Esophagus squamous epithelium (tissue), 5 donors: ENCODE results near the gene FARSA. TPM values are rescaled to one million over a fixed set of nuclear protein-coding genes. Genes with fewer than 3 reads are reported as not detected.

Experiments used
- DNase-seq: peaks from one replicate; lab custom pipeline; 2025; lab: John Stamatoyannopoulos, UW
- H3K27ac ChIP-seq, 4 donors: fragments of 200-600 bp; sonication (generic); one replicate each; pipeline ENCODE4 v1.5.1; 2016 to 2019; ENCODE audit warnings: mild to moderate bottlenecking in 1 of 4
- H3K27me3 ChIP-seq, 4 donors: fragments of 200-600 bp; sonication (generic); 1 replicate in 3 of 4; 2 replicates in 1 of 4; pipeline versions ENCODE4 v1.5.1 to v1.6.0; 2017 to 2021; ENCODE audit warnings: antibody characterized with exemption in 1 of 4
- H3K36me3 ChIP-seq, 3 donors: fragments of 200-600 bp; sonication (generic); one replicate each; pipeline ENCODE4 v1.5.1; 2016 to 2019
- H3K4me1 ChIP-seq, 3 donors: fragments of 200-600 bp; sonication (generic); one replicate each; pipeline ENCODE4 v1.5.1; 2017 to 2019
- H3K4me3 ChIP-seq, 4 donors: fragments of 200-600 bp; sonication (generic); 1 replicate in 3 of 4; 2 replicates in 1 of 4; pipeline ENCODE4 v1.5.1; 2016 to 2019; ENCODE audit warnings: mild to moderate bottlenecking in 2 of 4, moderate library complexity in 1 of 4
- H3K9me3 ChIP-seq, 3 donors: fragments of 200-600 bp; sonication (generic); one replicate each; pipeline ENCODE4 v1.5.1; 2016 to 2019
- POLR2A ChIP-seq, 4 donors: fragments of 450-650 bp; IDR thresholded peaks; one replicate each; pipeline ENCODE4 v1.6.1; 2017; ENCODE audit warnings: antibody characterized with exemption in 4 of 4, mild to moderate bottlenecking in 4 of 4, moderate library complexity in 3 of 4
- WGBS, 2 donors: methylation state at CpG; one replicate each; pipeline ENCODE4 v1.1.5; 2018; 5-methylcytosine and 5-hydroxymethylcytosine counted together
- intact Hi-C: fragments of 100-400 bp; cut with DNase I; formaldehyde crosslinking; loops from one replicate; pipeline ENCODE4 v1.15.0; 2022
- total RNA-seq, 4 donors: library from RNA; depleted of rRNA; stranded (reverse); fragments of >200 nt; gene quantifications; one replicate each; pipeline ENCODE4 v1.1.0, GENCODE V29; 2016
- TF ChIP-seq, protein P1 (sequence below), 6 experiments: fragments of 450-650 bp in 4 of 6; fragments of 200-600 bp in 2 of 6; sonication (generic) in 2 of 6; IDR thresholded peaks; one replicate each; pipeline ENCODE4 v1.5.1; 2016 to 2019; ENCODE audit warnings: antibody characterized with exemption in 6 of 6, mild to moderate bottlenecking in 4 of 6, moderate library complexity in 4 of 6
- donor health status: DM: yes; HTN: yes; CAD: no.

FARSA gene
- total RNA-seq, 4 donors from 2014 or later = 47.7 to 53.8 (median 51.0) TPM

DNA sequence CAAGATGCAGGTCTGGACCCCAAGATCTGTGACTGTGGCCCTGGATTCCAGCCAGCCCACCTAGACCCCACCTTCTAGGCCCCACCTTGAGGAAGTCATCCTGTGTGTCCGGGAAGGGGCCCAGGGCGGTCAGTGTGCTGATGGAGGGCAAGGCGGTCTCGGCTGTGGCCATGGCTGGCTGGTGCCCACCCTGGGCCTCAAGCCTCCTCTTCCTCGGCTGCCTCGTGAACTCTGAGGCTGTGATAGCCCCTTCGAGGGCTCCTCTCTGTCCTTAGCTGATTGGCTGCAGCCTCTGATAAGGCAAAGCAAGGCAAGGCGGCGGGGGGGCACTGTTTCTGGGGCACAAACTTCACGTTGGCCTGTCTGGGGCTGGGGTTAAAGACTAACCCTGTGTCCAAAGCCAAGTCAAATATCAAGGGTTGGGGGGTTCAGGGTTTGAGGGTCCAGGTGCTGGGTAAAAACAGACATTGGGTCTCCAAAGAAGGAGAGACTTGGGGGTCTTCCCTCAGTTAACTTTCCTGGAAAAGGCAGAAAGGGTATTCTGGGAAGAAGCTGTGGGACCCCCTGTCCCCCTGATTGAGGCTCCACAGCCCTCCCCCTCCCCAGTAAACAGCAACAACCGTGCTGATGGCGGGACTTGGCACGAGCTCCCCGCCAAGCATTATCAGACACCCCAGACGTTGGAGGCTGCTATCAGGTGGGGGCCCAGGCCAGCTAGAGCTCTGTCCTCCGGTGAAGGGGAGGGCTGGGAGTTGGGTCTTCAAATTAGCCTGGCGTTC, 46.4 kb downstream of the FARSA start, which contains the start of gene KLF1:
Gene KLF1 (minus strand): TSS at position 233 of the 779 bp plus-strand sequence. CDS start 61 bp downstream, at position 172.
- WGBS, 2 donors = 60 to 83% methylated on average over 1 to 11 of the region's 17 CpGs
- H3K27ac ChIP-seq = no peak within 1 kb of the TSS
- H3K4me1 ChIP-seq = peaks cover 14 to 38% (median 23%) of the 10 kb centered on the region in 3 donors
- DNase-seq = no peak
- H3K27me3 ChIP-seq = peaks cover 0 to 35% (median 0%) of the 10 kb centered on the region in 4 donors
- TF ChIP-seq, protein P1, sequence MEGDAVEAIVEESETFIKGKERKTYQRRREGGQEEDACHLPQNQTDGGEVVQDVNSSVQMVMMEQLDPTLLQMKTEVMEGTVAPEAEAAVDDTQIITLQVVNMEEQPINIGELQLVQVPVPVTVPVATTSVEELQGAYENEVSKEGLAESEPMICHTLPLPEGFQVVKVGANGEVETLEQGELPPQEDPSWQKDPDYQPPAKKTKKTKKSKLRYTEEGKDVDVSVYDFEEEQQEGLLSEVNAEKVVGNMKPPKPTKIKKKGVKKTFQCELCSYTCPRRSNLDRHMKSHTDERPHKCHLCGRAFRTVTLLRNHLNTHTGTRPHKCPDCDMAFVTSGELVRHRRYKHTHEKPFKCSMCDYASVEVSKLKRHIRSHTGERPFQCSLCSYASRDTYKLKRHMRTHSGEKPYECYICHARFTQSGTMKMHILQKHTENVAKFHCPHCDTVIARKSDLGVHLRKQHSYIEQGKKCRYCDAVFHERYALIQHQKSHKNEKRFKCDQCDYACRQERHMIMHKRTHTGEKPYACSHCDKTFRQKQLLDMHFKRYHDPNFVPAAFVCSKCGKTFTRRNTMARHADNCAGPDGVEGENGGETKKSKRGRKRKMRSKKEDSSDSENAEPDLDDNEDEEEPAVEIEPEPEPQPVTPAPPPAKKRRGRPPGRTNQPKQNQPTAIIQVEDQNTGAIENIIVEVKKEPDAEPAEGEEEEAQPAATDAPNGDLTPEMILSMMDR (IDR thresholded peaks at IDR 0.05) = no peak
- no peak for TF ChIP-seq POLR2A (IDR thresholded peaks at IDR 0.05)
- H3K36me3 ChIP-seq = no peaks in the 10 kb centered on the region
- H3K9me3 ChIP-seq = peaks cover 0 to 17% (median 14%) of the 10 kb centered on the region in 3 donors
- peak within 1 kb of the TSS in 3 of 4 donors; percentile 32 to 68 (median 52) for H3K4me3 ChIP-seq
- intact Hi-C loops = no loop called here

DNA sequence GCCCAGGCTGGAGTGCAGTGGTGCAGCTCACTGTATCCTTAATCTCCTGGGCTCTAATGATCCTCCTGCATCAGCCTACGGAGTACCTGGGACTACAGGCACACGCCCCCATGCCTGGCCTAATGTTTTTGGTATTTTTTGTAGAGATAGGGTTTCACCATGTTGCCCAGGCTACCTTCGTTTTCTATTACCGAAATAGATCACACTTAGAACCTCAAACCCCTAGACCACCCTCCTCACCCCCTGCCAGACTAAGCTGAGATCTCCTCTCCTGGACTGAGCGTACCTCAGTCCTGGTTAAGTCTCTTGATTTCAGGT, 46.9 kb downstream of the FARSA start:
- no peak overlapping the region for H3K27ac ChIP-seq
- H3K4me3 ChIP-seq = no peak overlapping the region
- TF ChIP-seq POLR2A (IDR thresholded peaks at IDR 0.05) = no peak
- TF ChIP-seq, protein P1 (IDR thresholded peaks at IDR 0.05) = no peak
- no peaks in the 10 kb centered on the region for H3K36me3 ChIP-seq
- intact Hi-C loops = no loop called here
- WGBS, 2 donors = 72 to 90% methylated on average over 5 of the region's 5 CpGs
- peaks cover 0 to 35% (median 0%) of the 10 kb centered on the region in 4 donors for H3K27me3 ChIP-seq
- DNase-seq = no peak
- peaks cover 9 to 38% (median 18%) of the 10 kb centered on the region in 3 donors for H3K4me1 ChIP-seq
- peaks cover 0 to 17% (median 14%) of the 10 kb centered on the region in 3 donors for H3K9me3 ChIP-seq

DNA sequence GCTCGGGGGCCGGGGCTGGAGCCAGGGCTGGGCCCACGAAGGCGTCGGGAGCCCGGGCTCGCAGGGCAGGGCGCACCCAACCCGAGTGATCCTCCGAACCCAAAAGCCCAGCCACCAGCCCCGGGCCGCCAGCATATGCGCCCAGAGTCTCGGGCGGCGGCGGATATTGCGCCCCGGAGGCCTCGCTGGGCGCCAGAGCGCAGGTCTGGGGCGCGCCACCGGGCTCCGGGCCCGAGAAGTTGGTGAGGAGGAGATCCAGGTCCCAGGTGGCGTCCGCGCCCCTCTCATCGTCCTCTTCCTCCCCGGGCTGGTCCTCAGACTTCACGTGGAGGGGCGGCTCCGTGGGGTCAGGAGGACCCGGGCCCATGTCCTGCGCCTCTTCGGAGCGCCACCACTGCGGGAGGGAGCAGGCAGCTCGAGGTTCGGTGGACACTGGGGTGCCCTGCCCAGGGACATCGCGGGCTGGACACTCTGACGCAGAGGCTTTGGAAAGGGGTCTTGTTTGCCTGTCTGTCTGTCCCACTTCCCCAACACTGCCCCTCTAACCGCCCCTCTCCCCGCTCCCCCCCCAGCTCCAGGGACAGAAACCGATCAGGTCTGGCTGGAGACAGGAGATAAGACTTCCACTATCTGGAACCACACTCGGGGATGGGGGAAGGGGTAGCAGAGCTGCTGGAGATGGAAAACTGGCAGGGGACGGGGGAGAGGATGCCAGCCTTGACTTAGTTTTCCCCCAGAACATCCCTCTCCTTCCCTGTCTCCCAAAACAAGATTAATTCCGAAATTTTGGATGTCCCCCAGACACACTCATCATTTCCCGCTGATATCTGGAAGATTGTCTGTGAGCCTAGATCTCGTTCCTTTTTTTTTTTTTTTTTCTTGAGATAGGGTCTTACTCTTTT, 47.5 kb downstream of the FARSA start:
- H3K4me3 ChIP-seq = peak overlapping the region; percentile 32 to 68 (median 44)
- H3K36me3 ChIP-seq = no peaks in the 10 kb centered on the region
- peak overlapping the region in 3 of 4 donors; percentile 30 to 76 (median 60) for H3K27ac ChIP-seq
- intact Hi-C loops = no loop called here
- 28 to 46% methylated on average over 7 to 8 of the region's 53 CpGs for WGBS, 2 donors
- DNase-seq = no peak
- H3K9me3 ChIP-seq = peaks cover 0 to 17% (median 14%) of the 10 kb centered on the region in 3 donors
- no peak for TF ChIP-seq POLR2A (IDR thresholded peaks at IDR 0.05)
- TF ChIP-seq, protein P1 (IDR thresholded peaks at IDR 0.05) = peak in 1 of 6 experiments; percentile 5
- peaks cover 5 to 35% (median 16%) of the 10 kb centered on the region in 3 donors for H3K4me1 ChIP-seq
- peaks cover 0 to 35% (median 0%) of the 10 kb centered on the region in 4 donors for H3K27me3 ChIP-seq

DNA sequence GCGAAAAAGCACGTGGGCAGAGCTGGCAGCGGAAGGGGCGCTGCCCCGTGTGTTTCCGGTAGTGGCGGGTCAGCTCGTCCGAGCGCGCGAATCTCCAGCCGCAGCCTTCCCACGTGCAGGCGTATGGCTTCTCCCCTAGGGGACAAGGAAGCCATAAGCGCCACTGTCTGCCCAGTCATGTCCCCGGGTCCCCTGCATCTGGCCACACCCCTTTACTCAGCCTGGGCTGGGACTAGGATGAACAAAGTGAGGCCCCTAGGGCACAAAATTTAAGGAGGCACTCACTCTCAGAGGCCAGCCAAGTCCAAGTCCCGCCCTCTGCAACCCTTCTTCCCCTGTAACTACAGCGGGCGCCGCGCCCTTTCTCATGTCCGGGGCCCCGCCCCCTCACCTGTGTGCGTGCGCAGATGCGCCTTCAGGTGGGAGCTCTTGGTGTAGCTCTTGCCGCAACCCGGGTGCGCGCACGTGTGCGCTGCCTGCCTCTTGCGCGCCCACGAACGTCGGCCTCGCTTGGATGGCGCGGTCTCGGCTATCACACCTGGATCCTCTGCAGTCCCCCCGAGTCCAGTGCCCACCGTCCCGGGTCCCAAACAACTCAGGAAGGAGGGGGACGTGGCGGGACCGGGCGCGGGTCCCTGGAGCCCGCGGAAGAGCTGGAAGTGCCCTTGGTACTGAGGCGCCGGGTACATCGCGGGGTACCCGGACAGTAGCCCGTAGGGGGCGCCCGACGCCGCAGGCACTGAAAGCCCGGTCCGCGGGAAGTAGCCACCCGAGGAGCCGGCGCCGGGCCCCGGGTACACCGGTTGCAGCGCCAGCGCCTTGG, 48.4 kb downstream of the FARSA start:
- peaks cover 0 to 17% (median 14%) of the 10 kb centered on the region in 3 donors for H3K9me3 ChIP-seq
- WGBS, 2 donors = 1 to 5% methylated on average over 7 to 10 of the region's 73 CpGs
- H3K27ac ChIP-seq = peak overlapping the region in 3 of 4 donors; percentile 42 to 76 (median 60)
- DNase-seq = peak; percentile 38
- peak in 1 of 4 donors; percentile 41 for TF ChIP-seq POLR2A (IDR thresholded peaks at IDR 0.05)
- TF ChIP-seq, protein P1 (IDR thresholded peaks at IDR 0.05) = peak; percentile 52 to 73 (median 58)
- H3K4me3 ChIP-seq = peak overlapping the region; percentile 32 to 68 (median 44)
- intact Hi-C loops = no loop called here
- H3K36me3 ChIP-seq = no peaks in the 10 kb centered on the region
- H3K27me3 ChIP-seq = peaks cover 0 to 35% (median 0%) of the 10 kb centered on the region in 4 donors
- H3K4me1 ChIP-seq = peaks cover 13 to 39% (median 19%) of the 10 kb centered on the region in 3 donors
